ENCODE data around the gene HSD17B11.

The HSD17B11 gene

GRCh38 chr4:87370068-87370467, 20.9 kb downstream of the HSD17B11 start:
- DNase-seq (ENCODE audit: low read depth): no peak
- H3K4me3 ChIP-seq (ENCODE audit: low read length): no peak overlapping the region
- no peak for TF ChIP-seq CTCF (conservative IDR thresholded peaks at IDR 0.05; ENCODE audit: low read depth, low read length)

GRCh38 chr4:87366521-87367162, 24.3 kb downstream of the HSD17B11 start:
- H3K4me3 ChIP-seq (ENCODE audit: low read length): no peak overlapping the region
- no peak for TF ChIP-seq CTCF (conservative IDR thresholded peaks at IDR 0.05; ENCODE audit: low read depth, low read length)
- DNase-seq (ENCODE audit: low read depth): no peak

GRCh38 chr4:87365348-87365747, 25.6 kb downstream of the HSD17B11 start:
- H3K4me3 ChIP-seq (ENCODE audit: low read length): no peak overlapping the region
- no peak for TF ChIP-seq CTCF (conservative IDR thresholded peaks at IDR 0.05; ENCODE audit: low read depth, low read length)
- no peak for DNase-seq (ENCODE audit: low read depth)

GRCh38 chr4:87363552-87363951, 27.4 kb downstream of the HSD17B11 start:
- TF ChIP-seq CTCF (conservative IDR thresholded peaks at IDR 0.05; ENCODE audit: low read depth, low read length): no peak
- DNase-seq (ENCODE audit: low read depth): no peak
- no peak overlapping the region for H3K4me3 ChIP-seq (ENCODE audit: low read length)

GRCh38 chr4:87360338-87360935, 30.6 kb downstream of the HSD17B11 start:
- TF ChIP-seq CTCF (conservative IDR thresholded peaks at IDR 0.05; ENCODE audit: low read depth, low read length): no peak
- H3K4me3 ChIP-seq (ENCODE audit: low read length): no peak overlapping the region
- DNase-seq (ENCODE audit: low read depth): no peak

GRCh38 chr4:87359258-87359657, 31.7 kb downstream of the HSD17B11 start:
- H3K4me3 ChIP-seq (ENCODE audit: low read length): no peak overlapping the region
- TF ChIP-seq CTCF (conservative IDR thresholded peaks at IDR 0.05; ENCODE audit: low read depth, low read length): no peak
- no peak for DNase-seq (ENCODE audit: low read depth)
